Left colon (tissue), 2 donors: ENCODE measurements around the gene HEG1. TPM values are rescaled to one million over a fixed set of nuclear protein-coding genes. Genes with fewer than 3 reads are reported as not detected.
A peak's percentile ranks its signal among the peaks of the same experiment; 100 is the strongest.

Experiments used
- ATAC-seq: fragments of 200-7000 bp; cut with Tn5 transposase; one replicate; pipeline ENCODE4 v1.9.1; 2020; ENCODE audit warnings: mild to moderate bottlenecking, moderate library complexity
- DNase-seq, 2 donors: peaks; one replicate each; pipeline ENCODE4 v3.0.0-alpha.2; 2020
- intact Hi-C, 2 donors: fragments of 100-400 bp; cut with DNase I in 1 of 2; cut with micrococcal nuclease in 1 of 2; formaldehyde crosslinking; loops; one replicate each; pipeline versions ENCODE4 v1.11.2 to v1.14.0; 2022; cut with DNase I, micrococcal nuclease
- total RNA-seq, 2 donors: library from RNA; stranded (reverse); fragmentation: NEBNext Ultra II Directional; extraction: Animal tissue kit (Norgen Biotek cat#: 25700); gene quantifications; one replicate each; pipeline ENCODE4 v1.2.1, GENCODE V29; 2021
- donor health status: DM: no; HTN: no; CAD: no.
- donor health status: DM: yes; HTN: yes; CAD: no.

The HEG1 gene
- total RNA-seq, 2 donors from 2014 or later = 9.8 to 17.4 TPM

GRCh38 chr3:125073390-125073905 lies 17.7 kb upstream of the HEG1 start:
- DNase-seq (no peak), ATAC-seq (no peak)
- intact Hi-C loops = no loop called here

- DNase-seq (no peak), ATAC-seq (no peak)
These were observed 17.1 kb upstream of the HEG1 start for GRCh38 chr3:125072749-125073389.

GRCh38 chr3:125072301-125072700 lies 16.5 kb upstream of the HEG1 start:
- ATAC-seq = no peak
- DNase-seq = no peak
- intact Hi-C loops = no loop called here

More at GRCh38 chr3:125072749-125073389, 17.1 kb upstream of the HEG1 start:
- intact Hi-C loops = no loop called here

- intact Hi-C loops = no loop called here
- no peak for DNase-seq
- no peak for ATAC-seq
These were observed 14.4 kb upstream of the HEG1 start for GRCh38 chr3:125069968-125070745.

GRCh38 chr3:125069452-125069851 lies 13.7 kb upstream of the HEG1 start:
- intact Hi-C loops = no loop called here
- DNase-seq (no peak), ATAC-seq (no peak)

GRCh38 chr3:125068265-125068664 lies 12.5 kb upstream of the HEG1 start:
- intact Hi-C loops = no loop called here
- DNase-seq = no peak
- no peak for ATAC-seq

GRCh38 chr3:125067225-125067624 lies 11.4 kb upstream of the HEG1 start:
- DNase-seq (no peak), ATAC-seq (no peak)
- intact Hi-C loops = no loop called here

GRCh38 chr3:125062904-125063618 lies 7.3 kb upstream of the HEG1 start:
- intact Hi-C loops = no loop called here
- DNase-seq = no peak

GRCh38 chr3:125061646-125062045 lies 5.8 kb upstream of the HEG1 start:
- ATAC-seq = no peak
- intact Hi-C loops = no loop called here
- DNase-seq = no peak

More at GRCh38 chr3:125062904-125063618, 7.3 kb upstream of the HEG1 start:
- no peak for ATAC-seq

- peak; percentile 29 for ATAC-seq
- peak in 1 of 2 donors; percentile 47 for DNase-seq
- intact Hi-C loops = no loop called here
These were observed 5.4 kb upstream of the HEG1 start for GRCh38 chr3:125061170-125061569.

- no peak for DNase-seq
- ATAC-seq = no peak
- intact Hi-C loops = no loop called here
These were observed 3.9 kb upstream of the HEG1 start for GRCh38 chr3:125059488-125060245.

- DNase-seq = no peak
- no peak for ATAC-seq
- intact Hi-C loops = no loop called here
These were observed 3.2 kb upstream of the HEG1 start for GRCh38 chr3:125058959-125059358.

GRCh38 chr3:125058529-125058928 lies 2.7 kb upstream of the HEG1 start:
- no peak for ATAC-seq
- intact Hi-C loops = no loop called here
- DNase-seq = no peak

GRCh38 chr3:125057186-125057850 lies 1.5 kb upstream of the HEG1 start:
- DNase-seq (no peak), ATAC-seq (no peak)

GRCh38 chr3:125055331-125055912 lies 375 bp downstream of the HEG1 start:
- DNase-seq (peak in 1 of 2 donors; percentile 53), ATAC-seq (peak; percentile 9)
- intact Hi-C loops = no loop called here

More at GRCh38 chr3:125057186-125057850, 1.5 kb upstream of the HEG1 start:
- intact Hi-C loops = no loop called here

GRCh38 chr3:125054449-125055329 lies 1.1 kb downstream of the HEG1 start:
- DNase-seq = peak in 1 of 2 donors; percentile 23
- ATAC-seq = peak; percentile 48
- intact Hi-C loops = no loop called here

- DNase-seq = no peak
- intact Hi-C loops = no loop called here
- ATAC-seq = no peak
These were observed 1.7 kb downstream of the HEG1 start for GRCh38 chr3:125054062-125054448.
